Mesenteric fat pad (tissue), 1 donor: ENCODE results near the gene ZNF26. TPM values are rescaled to one million over a fixed set of nuclear protein-coding genes. Genes with fewer than 3 reads are reported as not detected.
"Not testable (repeated sequence)": the region's sequence is repeated elsewhere in the genome, so short reads cannot be mapped to it uniquely, and the experiment has no call there.

Experiments used
- DNase-seq: peaks from one replicate; pipeline ENCODE4 v3.0.0-alpha.2; 2020; ENCODE audit warnings: low spot score
- long read RNA-seq: library from polyadenylated mRNA; unstranded; transcript quantifications from one replicate; pipeline ENCODE4 v2.0.0, GENCODE V29; 2020
- total RNA-seq: library from RNA; stranded (reverse); fragmentation: NEBNext Ultra II Directional; extraction: Animal tissue kit (Norgen Biotek cat#: 25700); gene quantifications from one replicate; pipeline ENCODE4 v1.2.1, GENCODE V29; 2021
- donor health status: DM: yes; HTN: yes; CAD: no.

Gene ZNF26
- 7.0 TPM for total RNA-seq
- long read RNA-seq, full-length matches to known transcripts, result 6 of 13 reads
- long read RNA-seq, partial matches to known transcripts, result 0 of 13 reads
- long read RNA-seq, other reads (novel, unspliced or antisense), result 7 of 13 reads

- DNase-seq, result peak; percentile 93
These were observed at the start of gene ZNF26 for GRCh38 chr12:132986001-132986884. Gene ZNF26 (plus strand): TSS chr12:132986367. CDS start chr12:132986841, 474 bp downstream.

- DNase-seq, result not testable (repeated sequence)
These were observed 49.2 kb upstream of the ZNF26 start for GRCh38 chr12:132936921-132937320.

GRCh38 chr12:132937476-132937875, 48.7 kb upstream of the ZNF26 start:
- no peak for DNase-seq

GRCh38 chr12:132938807-132939206, 47.4 kb upstream of the ZNF26 start:
- DNase-seq, result not testable (repeated sequence)

GRCh38 chr12:132940071-132940719, 46.0 kb upstream of the ZNF26 start:
- peak; percentile 51 for DNase-seq

- DNase-seq, result peak; percentile 74
These were observed 44.7 kb upstream of the ZNF26 start for GRCh38 chr12:132941336-132941954.

GRCh38 chr12:132942611-132943010, 43.6 kb upstream of the ZNF26 start:
- DNase-seq, result no peak

GRCh38 chr12:132945806-132946205, 40.4 kb upstream of the ZNF26 start:
- peak; percentile 57 for DNase-seq

- DNase-seq, result peak; percentile 33
These were observed 39.8 kb upstream of the ZNF26 start for GRCh38 chr12:132946246-132946820.

- peak; percentile 83 for DNase-seq
These were observed 37.8 kb upstream of the ZNF26 start for GRCh38 chr12:132948146-132949066.

- peak; percentile 57 for DNase-seq
These were observed 36.0 kb upstream of the ZNF26 start for GRCh38 chr12:132949936-132950837.

GRCh38 chr12:132950844-132951535, 35.2 kb upstream of the ZNF26 start:
- DNase-seq, result peak; percentile 30

- no peak for DNase-seq
These were observed 34.5 kb upstream of the ZNF26 start for GRCh38 chr12:132951649-132952048.

- DNase-seq, result peak; percentile 51
These were observed 33.6 kb upstream of the ZNF26 start for GRCh38 chr12:132952371-132953162.

- peak; percentile 45 for DNase-seq
These were observed 33.1 kb upstream of the ZNF26 start for GRCh38 chr12:132953163-132953425.

- DNase-seq, result peak; percentile 43
These were observed 32.4 kb upstream of the ZNF26 start for GRCh38 chr12:132953771-132954170.

- peak; percentile 49 for DNase-seq
These were observed 31.6 kb upstream of the ZNF26 start for GRCh38 chr12:132954471-132955048.
